Adrenal gland (tissue), 12 donors: ENCODE results near the gene RNF169. TPM values are rescaled to one million over a fixed set of nuclear protein-coding genes. Genes with fewer than 3 reads are reported as not detected.
"Not testable (repeated sequence)": the region's sequence is repeated elsewhere in the genome, so short reads cannot be mapped to it uniquely, and the experiment has no call there.

ENCODE experiments used
- DNase-seq, 7 donors: peaks; one replicate each; pipeline ENCODE4 v3.0.0-alpha.2; 2019 to 2020
- H3K27ac ChIP-seq, 5 donors: fragments of 200-600 bp; sonication (generic) in 4 of 5; 1 replicate in 3 of 5; 2 replicates in 2 of 5; pipeline versions ENCODE4 v1.5.1 to v1.8.0; 2016 to 2020; ENCODE audit warnings: mild to moderate bottlenecking in 1 of 5
- H3K27me3 ChIP-seq: fragments of 200-600 bp; 2 replicates; pipeline ENCODE4 v1.8.0; 2021
- H3K36me3 ChIP-seq, 2 donors: fragments of 200-600 bp; replicated peaks in 1 of 2; 1 replicate in 1 of 2; 2 replicates in 1 of 2; pipeline versions ENCODE4 v1.5.1 to v1.8.0; 2018 to 2022
- H3K4me1 ChIP-seq, 2 donors: fragments of 200-600 bp; replicated peaks in 1 of 2; 1 replicate in 1 of 2; 2 replicates in 1 of 2; pipeline versions ENCODE4 v1.5.1 to v1.8.0; 2018 to 2021
- H3K4me3 ChIP-seq, 4 donors: fragments of 200-600 bp; sonication (generic) in 3 of 4; one replicate each; pipeline ENCODE4 v1.5.1; 2016 to 2018
- H3K9me3 ChIP-seq, 3 donors: fragments of 200-600 bp; sonication (generic) in 1 of 3; replicated peaks in 1 of 3; 1 replicate in 2 of 3; 2 replicates in 1 of 3; pipeline versions ENCODE4 v1.5.1 to v1.8.0; 2016 to 2021
- POLR2A ChIP-seq, 2 donors: fragments of 450-650 bp; IDR thresholded peaks; one replicate each; pipeline ENCODE4 v1.6.1; 2017; ENCODE audit warnings: antibody characterized with exemption in 2 of 2, mild to moderate bottlenecking in 2 of 2, moderate library complexity in 1 of 2
- WGBS, 4 donors: extraction: QIAGEN DNeasy Blood & Tissue Kit in 2 of 4; methylation state at CpG; one replicate each; pipeline versions ENCODE4 v1.1.5 to v1.1.7; 2013 to 2017; 5-methylcytosine and 5-hydroxymethylcytosine counted together
- intact Hi-C, 2 donors: fragments of 100-400 bp; cut with DNase I; formaldehyde crosslinking; loops; one replicate each; pipeline versions ENCODE4 v1.14.1 to v1.15.0; 2022 to 2023
- polyA plus RNA-seq, 3 donors: library from polyadenylated mRNA; stranded (reverse); fragments of 200-250 nt in 2 of 3; fragments of 350-450 nt in 1 of 3; fragmentation: Illumina TruSeq in 1 of 3; extraction: RNeasy Lipid Tissue Mini Kit (QIAGEN cat#74804) in 1 of 3; gene quantifications; one replicate each; pipeline ENCODE4 v1.2.3, GENCODE V29; 2013 to 2014
- total RNA-seq, 9 donors: library from RNA; depleted of rRNA in 4 of 9; stranded (reverse); fragments of >200 nt in 4 of 9; fragments of 120-200 nt in 1 of 9; fragmentation: NEBNext Ultra II Directional in 1 of 9; extraction: Animal tissue kit (Norgen Biotek cat#: 25700) in 1 of 9; gene quantifications; one replicate each; pipeline versions ENCODE4 v1.1.0 to v1.2.4, GENCODE V29; 2013 to 2023
- TF ChIP-seq, protein P1 (sequence below), 6 experiments: fragments of 450-650 bp in 4 of 6; fragments of 200-600 bp in 2 of 6; sonication (generic) in 1 of 6; IDR thresholded peaks; 1 replicate in 5 of 6; 2 replicates in 1 of 6; pipeline versions ENCODE4 v1.5.1 to v1.8.0; 2016 to 2021; ENCODE audit warnings: antibody characterized with exemption in 6 of 6, mild to moderate bottlenecking in 2 of 6, moderate library complexity in 1 of 6
- donor health status: healthy with polysubstance abuse.
- donor health status: Bipolar disorder and iron deficiency.
- donor health status: DM: yes; HTN: yes; CAD: no.
- donor health status: DM: no; HTN: no; CAD: no.
- donor health status: DM: no; HTN: no; CAD: no.
- donor health status: DM: yes; HTN: yes; CAD: no.

Gene RNF169
- total and polyA plus RNA-seq, 12 donors, result 1.9 to 17.8 (median 11.0) TPM

- Histone ChIP-seq H3K36me3 (no peaks in the 10 kb centered on the region), H3K27ac (no peak overlapping the region), H3K4me1 (peaks cover 5 to 9% of the 10 kb centered on the region in 2 donors), H3K4me3 (no peak overlapping the region), H3K27me3 (no peaks in the 10 kb centered on the region), H3K9me3 (no peaks in the 10 kb centered on the region)
- no peak for DNase-seq
- intact Hi-C loops, result no loop called here
- no peak for TF ChIP-seq POLR2A (IDR thresholded peaks at IDR 0.05)
- TF ChIP-seq, protein P1, sequence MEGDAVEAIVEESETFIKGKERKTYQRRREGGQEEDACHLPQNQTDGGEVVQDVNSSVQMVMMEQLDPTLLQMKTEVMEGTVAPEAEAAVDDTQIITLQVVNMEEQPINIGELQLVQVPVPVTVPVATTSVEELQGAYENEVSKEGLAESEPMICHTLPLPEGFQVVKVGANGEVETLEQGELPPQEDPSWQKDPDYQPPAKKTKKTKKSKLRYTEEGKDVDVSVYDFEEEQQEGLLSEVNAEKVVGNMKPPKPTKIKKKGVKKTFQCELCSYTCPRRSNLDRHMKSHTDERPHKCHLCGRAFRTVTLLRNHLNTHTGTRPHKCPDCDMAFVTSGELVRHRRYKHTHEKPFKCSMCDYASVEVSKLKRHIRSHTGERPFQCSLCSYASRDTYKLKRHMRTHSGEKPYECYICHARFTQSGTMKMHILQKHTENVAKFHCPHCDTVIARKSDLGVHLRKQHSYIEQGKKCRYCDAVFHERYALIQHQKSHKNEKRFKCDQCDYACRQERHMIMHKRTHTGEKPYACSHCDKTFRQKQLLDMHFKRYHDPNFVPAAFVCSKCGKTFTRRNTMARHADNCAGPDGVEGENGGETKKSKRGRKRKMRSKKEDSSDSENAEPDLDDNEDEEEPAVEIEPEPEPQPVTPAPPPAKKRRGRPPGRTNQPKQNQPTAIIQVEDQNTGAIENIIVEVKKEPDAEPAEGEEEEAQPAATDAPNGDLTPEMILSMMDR (IDR thresholded peaks at IDR 0.05), result no peak
- 56 to 76% (median 65%) methylated on average over 4 of the region's 4 CpGs for WGBS, 4 donors
These were observed 4.4 kb upstream of the RNF169 start for GRCh38 chr11:74744277-74744676.

GRCh38 chr11:74746868-74747267 is 1.8 kb upstream of the RNF169 start:
- TF ChIP-seq, protein P1 (IDR thresholded peaks at IDR 0.05), result no peak
- TF ChIP-seq POLR2A (IDR thresholded peaks at IDR 0.05), result no peak

DNA sequence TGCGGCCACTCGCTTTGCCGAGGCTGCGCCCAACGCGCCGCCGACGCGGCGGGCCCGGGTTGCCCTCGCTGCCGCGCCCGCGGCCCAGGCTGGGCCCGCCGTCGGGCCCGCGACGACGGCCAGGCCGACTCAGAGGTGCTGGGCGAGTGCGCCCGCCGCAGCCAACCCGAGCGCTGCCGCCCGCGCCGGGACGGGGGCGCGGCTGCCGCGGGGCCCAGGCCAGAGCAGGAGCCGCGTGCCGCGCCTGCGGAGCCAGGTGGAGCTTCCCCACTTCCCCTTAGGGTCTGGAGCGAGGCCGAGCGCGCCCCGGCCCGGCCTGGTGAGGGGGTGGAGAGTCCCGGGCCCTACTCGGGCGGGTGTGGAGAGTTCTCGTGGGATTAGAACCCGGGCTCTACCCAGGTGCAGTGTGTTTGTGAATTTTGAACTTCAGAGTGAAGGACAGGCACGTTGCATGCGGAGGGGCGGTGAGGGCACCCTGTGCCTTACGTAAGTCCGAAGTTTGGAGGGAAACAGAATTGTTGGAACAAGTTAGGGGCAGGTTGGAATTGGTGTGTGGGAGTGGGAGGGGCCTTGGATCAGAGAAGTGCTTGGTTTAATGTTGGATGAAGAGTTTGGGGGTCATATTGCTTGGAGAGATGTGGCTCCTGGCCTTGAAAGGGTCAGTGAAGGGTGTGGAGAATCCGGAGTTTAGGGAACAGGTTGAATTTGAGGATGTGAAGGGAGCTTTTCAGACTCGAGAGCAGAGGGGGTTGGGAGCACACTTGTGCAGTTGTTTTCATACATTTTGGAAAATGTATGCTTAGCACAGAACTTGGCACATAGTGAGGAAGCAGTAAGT is 697 bp downstream of the RNF169 start:
- WGBS, 4 donors, result 0 to 2% (median 1%) methylated on average over 4 to 63 of the region's 63 CpGs
- TF ChIP-seq POLR2A (IDR thresholded peaks at IDR 0.05), result no peak
- TF ChIP-seq, protein P1 (IDR thresholded peaks at IDR 0.05), result no peak
- Histone ChIP-seq H3K4me3 (peak overlapping the region in 2 of 4 donors; percentile 69 to 70), H3K27me3 (no peaks in the 10 kb centered on the region), H3K4me1 (peaks cover 15 to 47% of the 10 kb centered on the region in 2 donors), H3K36me3 (no peaks in the 10 kb centered on the region), H3K27ac (peak overlapping the region in 4 of 5 donors; percentile 84 to 96 (median 92)), H3K9me3 (no peaks in the 10 kb centered on the region)
- intact Hi-C loops, result no loop called here
- peak; percentile 39 to 62 (median 45) for DNase-seq

More at GRCh38 chr11:74746868-74747267, 1.8 kb upstream of the RNF169 start:
- intact Hi-C loops, result no loop called here
- DNase-seq, result no peak
- Histone ChIP-seq H3K4me3 (no peak overlapping the region), H3K36me3 (no peaks in the 10 kb centered on the region), H3K9me3 (no peaks in the 10 kb centered on the region), H3K27ac (no peak overlapping the region), H3K4me1 (peaks cover 15 to 33% of the 10 kb centered on the region in 2 donors), H3K27me3 (no peaks in the 10 kb centered on the region)
- 91 to 95% (median 94%) methylated on average over 3 of the region's 3 CpGs for WGBS, 4 donors

DNA sequence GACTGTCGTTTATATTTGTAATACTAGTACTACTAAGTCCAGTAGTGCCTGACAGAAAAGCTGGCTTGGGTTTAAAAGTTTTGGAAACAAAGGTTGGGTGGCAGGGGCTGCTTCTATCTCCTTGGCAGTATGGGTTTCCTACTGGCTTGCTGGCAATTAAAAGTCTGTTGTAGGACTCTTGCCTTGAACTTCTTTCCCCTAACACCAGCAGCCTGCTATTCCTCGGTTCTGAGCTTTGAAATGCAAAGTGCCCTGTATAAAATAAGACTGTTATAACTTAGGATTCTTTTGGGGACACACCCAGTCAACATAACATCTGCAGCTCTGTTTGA is 1.3 kb downstream of the RNF169 start:
- 6 to 22% (median 17%) methylated on average over 2 of the region's 2 CpGs for whole genome bisulfite sequencing, 4 donors
- Histone ChIP-seq H3K4me3 (peak overlapping the region in 1 of 4 donors; percentile 69), H3K27me3 (no peaks in the 10 kb centered on the region), H3K27ac (peak overlapping the region in 2 of 5 donors; percentile 39 to 92), H3K9me3 (no peaks in the 10 kb centered on the region), H3K4me1 (peaks cover 20 to 52% of the 10 kb centered on the region in 2 donors), H3K36me3 (no peaks in the 10 kb centered on the region)
- no peak for DNase-seq
- intact Hi-C loops, result no loop called here
- TF ChIP-seq POLR2A (IDR thresholded peaks at IDR 0.05), result no peak
- TF ChIP-seq, protein P1 (IDR thresholded peaks at IDR 0.05), result no peak

DNA sequence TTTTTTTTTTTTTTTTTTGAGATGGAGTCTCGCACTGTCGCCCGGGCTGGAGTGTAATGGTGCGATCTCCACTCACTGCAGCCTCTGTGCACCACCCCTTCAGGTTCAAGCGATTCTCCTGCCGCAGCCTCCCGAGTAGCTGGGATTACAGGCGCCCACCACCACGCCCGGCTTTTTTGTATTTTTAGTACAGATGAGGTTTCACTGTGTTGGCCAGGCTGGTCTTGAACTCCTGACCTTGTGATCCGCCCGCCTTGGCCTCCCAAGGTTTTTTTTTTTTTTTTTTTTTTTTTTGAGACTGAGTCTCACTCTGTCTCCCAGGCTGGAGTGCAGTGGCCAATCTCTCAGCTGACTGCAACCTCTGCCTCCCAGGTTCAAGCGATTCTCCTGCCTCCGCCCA is 1.9 kb downstream of the RNF169 start:
- H3K27me3 ChIP-seq, H3K9me3 ChIP-seq, intact Hi-C loops, H3K4me3 ChIP-seq, H3K27ac ChIP-seq, DNase-seq, H3K36me3 ChIP-seq: not testable (repeated sequence)
- H3K4me1 ChIP-seq, result peaks cover 20 to 59% of the 10 kb centered on the region in 2 donors
- 86 to 95% (median 94%) methylated on average over 12 to 14 of the region's 14 CpGs for WGBS, 4 donors
